Activated B cell treated with CpG ODN at 0.5 μM for 24 hours (primary cell): Measurements from ENCODE around the gene CENATAC. TPM values are rescaled to one million over a fixed set of nuclear protein-coding genes. Genes with fewer than 3 reads are reported as not detected.
A peak's percentile ranks its signal among the peaks of the same experiment; 100 is the strongest.

Source experiments
- ATAC-seq: fragments of 200-7000 bp; cut with Tn5 transposase; one replicate; pipeline ENCODE4 v1.10.0; 2021; ENCODE audit warnings: low read depth, mild to moderate bottlenecking, moderate library complexity
- CTCF ChIA-PET: fragments of 350-600 bp; sonication (Branson Sonifier 250); formaldehyde crosslinking; loops from one replicate; lab custom pipeline; 2021; ENCODE audit warnings: antibody characterized with exemption; lab: Charles Lee
- POLR2A ChIA-PET: fragments of 350-600 bp; sonication (Branson Sonifier 250); formaldehyde crosslinking; loops from one replicate; lab custom pipeline; 2021; ENCODE audit warnings: antibody characterized with exemption; lab: Charles Lee
- DNase-seq: peaks from one replicate; pipeline ENCODE4 v3.0.0; 2022
- H3K27ac Mint-ChIP-seq: one replicate; pipeline ENCODE4 v1.8.0; 2020; ENCODE audit warnings: mixed read lengths
- H3K27me3 Mint-ChIP-seq: one replicate; pipeline ENCODE4 v1.8.0; 2021; ENCODE audit warnings: mixed read lengths
- H3K36me3 Mint-ChIP-seq: one replicate; pipeline ENCODE4 v1.8.0; 2021; ENCODE audit warnings: low read depth, mixed read lengths
- H3K4me1 Mint-ChIP-seq: one replicate; pipeline ENCODE4 v1.8.0; 2021; ENCODE audit warnings: mixed read lengths
- H3K4me3 Mint-ChIP-seq: one replicate; pipeline ENCODE4 v1.8.0; 2020; ENCODE audit warnings: mild to moderate bottlenecking, mixed read lengths
- H3K9me3 Mint-ChIP-seq: one replicate; pipeline ENCODE4 v1.8.0; 2020; ENCODE audit warnings: mixed read lengths
- CTCF ChIP-seq: fragments of 200-600 bp; IDR thresholded peaks from one replicate; pipeline ENCODE4 v1.8.0; 2022; ENCODE audit warnings: antibody characterized with exemption, mild to moderate bottlenecking
- intact Hi-C: fragments of 100-400 bp; cut with micrococcal nuclease; formaldehyde crosslinking; loops from one replicate; pipeline ENCODE4 v1.15.1; 2024
- total RNA-seq: library from RNA; stranded (reverse); gene quantifications from 2 replicates; pipeline ENCODE4 v1.2.3, GENCODE V29; 2022

Gene CENATAC
- total RNA-seq, 1 donor from 2014 or later, result 85.7 TPM

DNA sequence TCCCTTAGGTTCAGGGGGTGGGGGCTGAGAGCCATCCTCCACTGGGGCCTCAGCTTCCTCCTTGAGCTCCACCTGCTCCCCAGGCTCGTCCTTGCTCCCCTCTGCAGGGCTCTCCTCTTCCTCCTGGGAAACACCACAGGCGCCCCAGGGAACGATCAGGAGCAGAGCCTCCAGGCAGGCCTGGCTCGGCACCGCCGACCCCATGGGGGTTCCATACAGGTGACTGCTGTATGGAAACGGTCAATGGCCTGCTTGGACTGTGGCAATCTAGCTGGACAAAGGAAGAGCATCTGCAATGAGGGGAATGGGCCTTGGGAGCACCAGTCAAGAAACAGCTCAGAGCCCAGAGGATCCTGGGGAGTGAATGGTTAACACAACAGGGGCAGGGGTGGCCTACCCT is 51.1 kb downstream of the CENATAC start:
- H3K36me3 Mint-ChIP-seq, result peaks cover 95% of the 10 kb centered on the region
- peaks cover 23% of the 10 kb centered on the region for H3K4me1 Mint-ChIP-seq
- CTCF ChIA-PET, result no interaction called here
- no peaks in the 10 kb centered on the region for H3K9me3 Mint-ChIP-seq
- no peak for ATAC-seq
- no peak for TF ChIP-seq CTCF
- H3K27me3 Mint-ChIP-seq, result no peaks in the 10 kb centered on the region
- DNase-seq, result no peak
- intact Hi-C loops, result no loop called here
- H3K27ac Mint-ChIP-seq, result no peak overlapping the region
- H3K4me3 Mint-ChIP-seq, result no peak overlapping the region
- POLR2A ChIA-PET, result interaction anchor here (0.6 kb wide), 1 partner anchor 26 kb away, joined by 6 read pairs; no protein-coding TSS in a partner anchor

DNA sequence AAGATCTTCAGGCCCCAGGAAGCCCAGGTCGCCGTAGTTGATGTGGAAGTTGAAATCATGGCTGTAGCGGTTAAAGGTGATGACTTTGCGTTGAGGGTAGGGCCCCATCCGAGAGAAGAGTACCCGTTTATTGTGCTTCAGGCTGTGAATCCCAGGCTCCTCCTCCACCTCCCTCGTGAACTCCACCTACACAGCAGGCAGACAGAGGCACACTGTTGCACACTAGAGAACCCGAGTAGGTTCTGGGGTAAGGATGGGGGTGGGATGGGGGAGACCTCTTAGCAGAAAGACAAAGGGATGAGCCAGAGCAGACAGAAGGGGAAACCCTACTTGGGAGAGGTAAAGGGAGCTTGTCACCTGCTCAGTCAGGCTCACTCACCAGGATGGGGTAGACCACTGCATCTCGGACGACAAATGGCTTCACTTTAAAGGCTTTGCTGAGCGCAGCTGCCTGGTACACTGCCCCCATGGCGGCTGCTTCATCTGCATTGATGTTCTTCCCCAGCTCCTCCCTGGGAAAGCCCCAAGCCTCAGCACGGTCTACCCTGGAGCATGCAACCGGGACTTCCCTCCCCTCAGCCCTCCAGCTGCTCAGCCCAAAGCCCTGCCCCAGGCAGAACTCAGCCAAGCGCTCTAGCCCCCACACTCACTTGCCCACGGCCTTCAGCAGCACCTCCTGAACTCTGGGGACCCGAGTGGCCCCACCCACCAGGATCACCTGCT is 53.7 kb downstream of the CENATAC start:
- CTCF ChIA-PET, result no interaction called here
- POLR2A ChIA-PET, result interaction anchor here (0.8 to 2.5 kb wide), 8 partner anchors 14 to 70 kb away, joined by 3 to 21 read pairs (median 4); partner anchors contain the start of genes C2CD2L, HINFP, RPS25 and TRAPPC4
- DNase-seq, result peak; percentile 47
- peaks cover 40% of the 10 kb centered on the region for H3K4me1 Mint-ChIP-seq
- intact Hi-C loops, result loop anchor here (1.0 to 10.0 kb wide), 3 partner anchors 15 to 57 kb away; partner anchors contain the start of genes CENATAC, SLC37A4 and VPS11
- H3K9me3 Mint-ChIP-seq, result no peaks in the 10 kb centered on the region
- ATAC-seq, result peak; percentile 85
- H3K27ac Mint-ChIP-seq, result peak overlapping the region; percentile 71
- TF ChIP-seq CTCF, result no peak
- H3K36me3 Mint-ChIP-seq, result peaks cover 95% of the 10 kb centered on the region
- no peaks in the 10 kb centered on the region for H3K27me3 Mint-ChIP-seq
- H3K4me3 Mint-ChIP-seq, result peak overlapping the region; percentile 39

- H3K27me3 Mint-ChIP-seq, result no peaks in the 10 kb centered on the region
- DNase-seq (no peak), ATAC-seq (no peak)
- peaks cover 90% of the 10 kb centered on the region for H3K36me3 Mint-ChIP-seq
- peak overlapping the region; percentile 39 for H3K4me3 Mint-ChIP-seq
- no peaks in the 10 kb centered on the region for H3K9me3 Mint-ChIP-seq
- ChIA-PET POLR2A (interaction anchor here (0.8 to 2.5 kb wide), 8 partner anchors 13 to 69 kb away, joined by 3 to 21 read pairs (median 4); partner anchors contain the start of genes C2CD2L, HINFP, RPS25 and TRAPPC4), CTCF (no interaction called here)
- intact Hi-C loops, result loop anchor here (10.0 kb wide), 1 partner anchor 57 kb away; the partner anchor contains the start of gene CENATAC
- H3K27ac Mint-ChIP-seq, result peak overlapping the region; percentile 71
- peaks cover 42% of the 10 kb centered on the region for H3K4me1 Mint-ChIP-seq
- no peak for TF ChIP-seq CTCF
Measured at GRCh38 chr11:119052163-119052814, 54.4 kb downstream of the CENATAC start.

DNA sequence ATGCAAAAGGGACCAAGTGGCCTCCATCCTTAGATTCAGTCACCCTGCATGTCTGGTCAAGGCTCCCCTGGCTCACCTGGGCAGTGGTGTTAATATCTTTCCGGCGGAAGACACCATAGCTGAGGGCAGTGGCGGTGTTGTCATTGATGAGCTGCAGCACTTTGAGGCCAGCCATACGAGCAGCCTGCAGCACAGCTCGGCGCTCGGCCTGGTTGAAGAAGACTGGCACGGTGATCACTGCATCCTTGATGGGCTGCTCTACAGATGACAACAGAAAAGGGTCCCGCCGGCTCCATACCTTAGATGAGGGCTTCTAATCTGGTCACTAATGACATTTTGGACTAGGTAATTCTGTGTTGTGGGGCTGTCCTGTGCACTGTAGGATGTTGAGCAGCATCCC is 56.5 kb downstream of the CENATAC start:
- ATAC-seq (no peak), DNase-seq (no peak)
- TF ChIP-seq CTCF, result no peak
- POLR2A ChIA-PET, result interaction anchor here (3.6 to 4.7 kb wide), 2 partner anchors 13 to 36 kb away, joined by 26 to 62 read pairs; partner anchors contain the start of genes RPS25, TRAPPC4 and VPS11
- intact Hi-C loops, result loop anchor here (10.0 kb wide), 1 partner anchor 60 kb away; the partner anchor contains the start of gene CENATAC
- H3K9me3 Mint-ChIP-seq, result no peaks in the 10 kb centered on the region
- no peak overlapping the region for H3K27ac Mint-ChIP-seq
- H3K4me1 Mint-ChIP-seq, result peaks cover 54% of the 10 kb centered on the region
- H3K36me3 Mint-ChIP-seq, result peaks cover 72% of the 10 kb centered on the region
- CTCF ChIA-PET, result no interaction called here
- no peaks in the 10 kb centered on the region for H3K27me3 Mint-ChIP-seq
- H3K4me3 Mint-ChIP-seq, result no peak overlapping the region
